Osteoblast (primary cell): ENCODE data around the gene TTLL9. TPM values are rescaled to one million over a fixed set of nuclear protein-coding genes. Genes with fewer than 3 reads are reported as not detected.
A peak's percentile ranks its signal among the peaks of the same experiment; 100 is the strongest.

Experiments used
- DNase-seq: peaks from one replicate; pipeline ENCODE4 v3.0.0; 2011; ENCODE audit warnings: low spot score, mixed read lengths; ENCODE audit not compliant: insufficient read length; ENCODE audit errors: missing footprints
- H2AFZ ChIP-seq: 2 replicates; pipeline ENCODE4 v1.6.0; 2011; ENCODE audit warnings: mild to moderate bottlenecking, low read length
- H3K27ac ChIP-seq: 2 replicates; pipeline ENCODE4 v1.5.1; 2011; ENCODE audit warnings: mild to moderate bottlenecking, low read depth, low read length, moderate library complexity
- H3K27me3 ChIP-seq: 2 replicates; pipeline ENCODE4 v1.6.0; 2012; ENCODE audit warnings: mild to moderate bottlenecking, control low read depth, inconsistent platforms, low read length, moderate library complexity; ENCODE audit not compliant: insufficient read depth
- H3K36me3 ChIP-seq: 2 replicates; pipeline ENCODE4 v1.5.1; 2011; ENCODE audit warnings: mild to moderate bottlenecking, low read length, control low read depth, moderate library complexity; ENCODE audit not compliant: insufficient read depth
- H3K4me1 ChIP-seq: 2 replicates; pipeline ENCODE4 v1.5.1; 2011; ENCODE audit warnings: mild to moderate bottlenecking, low read length, control low read depth, moderate library complexity; ENCODE audit not compliant: insufficient read depth
- H3K4me2 ChIP-seq: 2 replicates; pipeline ENCODE4 v1.6.0; 2011; ENCODE audit warnings: mild to moderate bottlenecking, low read length; ENCODE audit not compliant: insufficient read depth
- H3K4me3 ChIP-seq: fragments of 200-600 bp; sonication (generic); 3 replicates; pipeline ENCODE4 v1.5.1; 2012; ENCODE audit warnings: mild to moderate bottlenecking, low read length, inconsistent platforms; ENCODE audit not compliant: insufficient read depth
- H3K79me2 ChIP-seq: 2 replicates; pipeline ENCODE4 v1.6.0; 2012; ENCODE audit warnings: mild to moderate bottlenecking, low read length, control low read depth, inconsistent platforms; ENCODE audit not compliant: insufficient read depth
- H3K9me3 ChIP-seq: 2 replicates; pipeline ENCODE4 v1.5.1; 2011; ENCODE audit warnings: low read depth, low read length, control low read depth
- H4K20me1 ChIP-seq: 2 replicates; pipeline ENCODE4 v1.6.0; 2012; ENCODE audit warnings: mild to moderate bottlenecking, low read length, control low read depth; ENCODE audit not compliant: insufficient read depth
- total RNA-seq: library from RNA; depleted of rRNA; stranded (reverse); fragments of >200 nt; gene quantifications from 2 replicates; pipeline ENCODE4 v1.2.3, GENCODE V29; 2012
- TF ChIP-seq, protein P1 (sequence below): IDR thresholded peaks from 2 replicates; pipeline ENCODE4 v1.5.1; 2011; ENCODE audit warnings: mild to moderate bottlenecking, low read depth, low read length, moderate library complexity; ENCODE audit errors: extremely low read depth

The TTLL9 gene
- total RNA-seq, 1 donor: 0.72 TPM

DNA sequence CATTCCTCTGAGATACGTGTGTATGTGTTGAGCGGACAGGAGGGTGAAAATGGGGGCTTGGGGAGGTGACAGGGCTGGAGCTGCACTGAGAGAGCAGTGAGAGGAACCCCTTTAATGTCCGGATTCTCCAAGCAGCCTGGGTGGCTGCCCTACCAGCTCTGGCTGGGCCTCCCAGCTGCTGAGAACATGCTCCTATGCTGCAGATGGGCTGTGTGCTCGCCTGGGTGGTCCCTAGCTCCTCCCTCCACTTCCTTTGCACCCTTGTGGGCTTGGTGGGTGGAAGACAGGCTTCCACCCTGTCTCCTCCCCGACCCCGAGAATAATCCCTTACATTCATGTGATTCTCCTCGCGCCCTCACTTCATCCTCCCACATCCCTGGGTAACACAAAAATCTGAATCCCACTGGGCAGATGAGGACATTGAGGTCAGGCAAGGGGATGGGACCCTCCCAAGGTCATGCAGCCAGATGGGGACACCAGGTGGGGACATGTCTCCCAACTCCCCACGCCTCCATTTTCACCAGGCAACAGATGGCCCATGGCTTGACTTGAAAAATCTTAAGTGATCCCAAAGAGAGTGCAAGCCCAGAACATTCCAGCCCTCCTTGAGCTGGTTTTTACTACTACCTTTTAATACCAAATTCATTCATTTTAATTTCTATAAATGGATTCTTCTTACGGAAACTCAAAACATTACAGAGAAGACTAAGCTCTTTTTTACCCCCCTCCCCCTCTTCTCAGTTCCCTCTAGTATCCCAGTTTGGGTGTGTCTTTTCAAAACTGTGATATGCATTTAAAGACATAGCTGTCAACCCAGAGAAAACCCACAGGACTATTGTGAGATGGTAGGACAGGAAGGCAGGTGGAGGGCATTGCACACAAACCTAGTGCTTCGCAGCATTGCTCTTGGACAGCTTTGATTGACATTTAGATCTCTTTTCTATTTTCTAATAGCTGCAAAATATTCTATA, 86.4 kb downstream of the TTLL9 start:
- no peaks in the 10 kb centered on the region for H3K79me2 ChIP-seq
- H3K27me3 ChIP-seq: peaks cover 7% of the 10 kb centered on the region
- H4K20me1 ChIP-seq: no peaks in the 10 kb centered on the region
- DNase-seq: no peak
- no peaks in the 10 kb centered on the region for H3K4me1 ChIP-seq
- H3K9me3 ChIP-seq: no peaks in the 10 kb centered on the region
- TF ChIP-seq, protein P1, sequence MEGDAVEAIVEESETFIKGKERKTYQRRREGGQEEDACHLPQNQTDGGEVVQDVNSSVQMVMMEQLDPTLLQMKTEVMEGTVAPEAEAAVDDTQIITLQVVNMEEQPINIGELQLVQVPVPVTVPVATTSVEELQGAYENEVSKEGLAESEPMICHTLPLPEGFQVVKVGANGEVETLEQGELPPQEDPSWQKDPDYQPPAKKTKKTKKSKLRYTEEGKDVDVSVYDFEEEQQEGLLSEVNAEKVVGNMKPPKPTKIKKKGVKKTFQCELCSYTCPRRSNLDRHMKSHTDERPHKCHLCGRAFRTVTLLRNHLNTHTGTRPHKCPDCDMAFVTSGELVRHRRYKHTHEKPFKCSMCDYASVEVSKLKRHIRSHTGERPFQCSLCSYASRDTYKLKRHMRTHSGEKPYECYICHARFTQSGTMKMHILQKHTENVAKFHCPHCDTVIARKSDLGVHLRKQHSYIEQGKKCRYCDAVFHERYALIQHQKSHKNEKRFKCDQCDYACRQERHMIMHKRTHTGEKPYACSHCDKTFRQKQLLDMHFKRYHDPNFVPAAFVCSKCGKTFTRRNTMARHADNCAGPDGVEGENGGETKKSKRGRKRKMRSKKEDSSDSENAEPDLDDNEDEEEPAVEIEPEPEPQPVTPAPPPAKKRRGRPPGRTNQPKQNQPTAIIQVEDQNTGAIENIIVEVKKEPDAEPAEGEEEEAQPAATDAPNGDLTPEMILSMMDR: no peak
- H3K36me3 ChIP-seq: no peaks in the 10 kb centered on the region
- no peak overlapping the region for H3K4me3 ChIP-seq
- H3K27ac ChIP-seq: no peak overlapping the region
- H2AFZ ChIP-seq: no peak overlapping the region
- no peak overlapping the region for H3K4me2 ChIP-seq

DNA sequence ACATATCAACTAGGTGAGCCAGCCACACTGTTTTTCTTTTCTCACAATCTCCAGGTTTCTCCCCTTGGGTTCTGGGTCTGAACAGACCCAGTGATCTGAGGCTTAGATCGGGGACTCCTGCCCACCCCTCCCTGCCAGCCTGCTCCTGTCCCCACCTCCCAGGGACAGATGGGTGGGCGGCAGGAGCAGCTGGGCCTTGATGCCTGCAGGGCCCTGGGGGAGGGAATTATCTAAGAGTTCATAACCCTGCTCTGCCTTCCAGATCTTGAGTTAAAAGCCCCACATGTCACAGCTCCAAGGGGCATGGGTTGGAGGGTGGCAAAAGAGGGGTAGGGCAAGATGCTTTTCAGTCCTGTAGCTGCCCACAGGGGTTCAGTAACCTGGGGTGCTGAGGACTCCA, 92.3 kb downstream of the TTLL9 start:
- peaks cover 3% of the 10 kb centered on the region for H4K20me1 ChIP-seq
- TF ChIP-seq, protein P1: no peak
- DNase-seq: no peak
- no peak overlapping the region for H2AFZ ChIP-seq
- no peaks in the 10 kb centered on the region for H3K4me1 ChIP-seq
- no peak overlapping the region for H3K4me3 ChIP-seq
- no peaks in the 10 kb centered on the region for H3K79me2 ChIP-seq
- H3K27me3 ChIP-seq: peaks cover 27% of the 10 kb centered on the region
- H3K36me3 ChIP-seq: no peaks in the 10 kb centered on the region
- H3K4me2 ChIP-seq: no peak overlapping the region
- no peaks in the 10 kb centered on the region for H3K9me3 ChIP-seq
- H3K27ac ChIP-seq: no peak overlapping the region

DNA sequence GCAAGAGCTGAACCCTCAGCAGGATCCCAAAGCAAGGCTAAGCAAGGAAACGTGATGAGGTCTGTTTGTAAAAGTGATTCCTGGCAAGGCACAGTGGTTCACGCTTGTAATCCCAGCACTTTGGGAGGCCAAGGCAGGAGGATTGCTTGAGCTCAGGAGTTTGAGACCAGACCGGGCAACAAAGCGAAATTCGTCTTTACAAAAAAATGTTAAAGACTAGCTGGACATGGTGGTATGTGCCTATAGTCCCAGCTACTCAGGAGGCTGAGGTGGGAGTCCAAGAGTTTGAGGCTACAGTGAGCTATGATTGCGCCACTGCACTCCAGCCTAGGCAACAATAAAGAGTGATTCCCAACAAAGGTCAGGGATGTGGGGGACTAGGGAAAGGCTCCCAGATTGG, 93.5 kb downstream of the TTLL9 start:
- DNase-seq: no peak
- H2AFZ ChIP-seq: no peak overlapping the region
- H3K27me3 ChIP-seq: peaks cover 27% of the 10 kb centered on the region
- no peaks in the 10 kb centered on the region for H3K79me2 ChIP-seq
- no peak overlapping the region for H3K4me3 ChIP-seq
- H3K4me1 ChIP-seq: no peaks in the 10 kb centered on the region
- no peaks in the 10 kb centered on the region for H3K36me3 ChIP-seq
- no peak overlapping the region for H3K4me2 ChIP-seq
- H4K20me1 ChIP-seq: peaks cover 3% of the 10 kb centered on the region
- H3K27ac ChIP-seq: no peak overlapping the region
- TF ChIP-seq, protein P1: no peak
- no peaks in the 10 kb centered on the region for H3K9me3 ChIP-seq

DNA sequence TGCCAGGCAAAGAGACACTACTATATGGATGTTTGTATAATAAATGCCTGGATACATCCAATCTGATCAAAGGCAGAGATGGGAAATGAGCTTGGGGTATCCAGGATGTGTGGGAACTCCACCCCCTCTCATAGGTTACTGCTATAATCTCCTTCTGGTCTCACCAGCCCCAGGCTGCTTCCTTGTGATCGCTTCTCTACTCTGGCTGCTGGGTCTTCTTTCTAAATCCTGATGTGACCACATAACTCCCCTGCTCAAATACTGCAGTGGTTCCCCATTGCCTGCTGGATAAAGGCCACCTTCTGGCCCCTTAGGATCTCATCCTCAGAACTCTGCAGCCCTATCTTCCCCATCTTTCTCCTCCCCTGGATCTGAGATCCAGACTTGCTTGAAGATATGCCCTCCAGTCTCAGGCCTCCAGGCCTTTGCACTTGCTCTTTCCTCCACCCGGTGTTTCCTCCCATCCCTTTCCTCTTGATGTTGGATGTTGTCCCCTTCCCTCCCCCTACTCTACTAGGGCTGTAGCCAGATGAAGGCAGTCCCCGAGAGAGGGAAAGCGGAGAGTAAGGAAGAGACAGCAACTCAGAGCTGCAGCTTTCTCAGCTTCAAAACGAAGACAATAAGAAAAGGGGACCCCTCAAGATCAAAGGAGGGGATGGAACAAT, 96.7 kb downstream of the TTLL9 start:
- DNase-seq: peak; percentile 87
- TF ChIP-seq, protein P1: no peak

More for the DNA sequence above, 96.7 kb downstream of the TTLL9 start:
- no peak overlapping the region for H3K4me2 ChIP-seq
- no peak overlapping the region for H3K4me3 ChIP-seq
- H3K4me1 ChIP-seq: no peaks in the 10 kb centered on the region
- H2AFZ ChIP-seq: no peak overlapping the region
- no peaks in the 10 kb centered on the region for H3K36me3 ChIP-seq
- H3K9me3 ChIP-seq: no peaks in the 10 kb centered on the region
- peaks cover 3% of the 10 kb centered on the region for H4K20me1 ChIP-seq
- H3K79me2 ChIP-seq: no peaks in the 10 kb centered on the region
- no peak overlapping the region for H3K27ac ChIP-seq
- H3K27me3 ChIP-seq: peaks cover 30% of the 10 kb centered on the region
